PC-3 (cell line): ENCODE measurements around the gene ATP6V0E2.

ENCODE experiments used
- EZH2 ChIP-seq: fragments of 300-600 bp; sonication (generic); IDR thresholded peaks from one replicate; pipeline ENCODE4 v1.6.1; 2017; ENCODE audit warnings: antibody characterized with exemption, mild to moderate bottlenecking, low read length; ENCODE audit not compliant: unreplicated experiment
- TF ChIP-seq, protein P1 (sequence below): fragments of 300-600 bp; sonication (generic); conservative IDR thresholded peaks from 2 replicates; pipeline ENCODE4 v1.5.1; 2017; ENCODE audit warnings: antibody characterized with exemption, low read depth, mild to moderate bottlenecking, low read length

- TF ChIP-seq, protein P1, sequence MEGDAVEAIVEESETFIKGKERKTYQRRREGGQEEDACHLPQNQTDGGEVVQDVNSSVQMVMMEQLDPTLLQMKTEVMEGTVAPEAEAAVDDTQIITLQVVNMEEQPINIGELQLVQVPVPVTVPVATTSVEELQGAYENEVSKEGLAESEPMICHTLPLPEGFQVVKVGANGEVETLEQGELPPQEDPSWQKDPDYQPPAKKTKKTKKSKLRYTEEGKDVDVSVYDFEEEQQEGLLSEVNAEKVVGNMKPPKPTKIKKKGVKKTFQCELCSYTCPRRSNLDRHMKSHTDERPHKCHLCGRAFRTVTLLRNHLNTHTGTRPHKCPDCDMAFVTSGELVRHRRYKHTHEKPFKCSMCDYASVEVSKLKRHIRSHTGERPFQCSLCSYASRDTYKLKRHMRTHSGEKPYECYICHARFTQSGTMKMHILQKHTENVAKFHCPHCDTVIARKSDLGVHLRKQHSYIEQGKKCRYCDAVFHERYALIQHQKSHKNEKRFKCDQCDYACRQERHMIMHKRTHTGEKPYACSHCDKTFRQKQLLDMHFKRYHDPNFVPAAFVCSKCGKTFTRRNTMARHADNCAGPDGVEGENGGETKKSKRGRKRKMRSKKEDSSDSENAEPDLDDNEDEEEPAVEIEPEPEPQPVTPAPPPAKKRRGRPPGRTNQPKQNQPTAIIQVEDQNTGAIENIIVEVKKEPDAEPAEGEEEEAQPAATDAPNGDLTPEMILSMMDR, result no peak
- no peak for TF ChIP-seq EZH2
These were observed 2.9 kb upstream of the ATP6V0E2 start for GRCh38 chr7:149870701-149871483.
